Measurements from ENCODE around the gene RTKN. TPM values are rescaled to one million over a fixed set of nuclear protein-coding genes. Genes with fewer than 3 reads are reported as not detected.

Gene RTKN
- total RNA-seq, 1 experiment from 2014 or later, result 6.9 TPM

DNA sequence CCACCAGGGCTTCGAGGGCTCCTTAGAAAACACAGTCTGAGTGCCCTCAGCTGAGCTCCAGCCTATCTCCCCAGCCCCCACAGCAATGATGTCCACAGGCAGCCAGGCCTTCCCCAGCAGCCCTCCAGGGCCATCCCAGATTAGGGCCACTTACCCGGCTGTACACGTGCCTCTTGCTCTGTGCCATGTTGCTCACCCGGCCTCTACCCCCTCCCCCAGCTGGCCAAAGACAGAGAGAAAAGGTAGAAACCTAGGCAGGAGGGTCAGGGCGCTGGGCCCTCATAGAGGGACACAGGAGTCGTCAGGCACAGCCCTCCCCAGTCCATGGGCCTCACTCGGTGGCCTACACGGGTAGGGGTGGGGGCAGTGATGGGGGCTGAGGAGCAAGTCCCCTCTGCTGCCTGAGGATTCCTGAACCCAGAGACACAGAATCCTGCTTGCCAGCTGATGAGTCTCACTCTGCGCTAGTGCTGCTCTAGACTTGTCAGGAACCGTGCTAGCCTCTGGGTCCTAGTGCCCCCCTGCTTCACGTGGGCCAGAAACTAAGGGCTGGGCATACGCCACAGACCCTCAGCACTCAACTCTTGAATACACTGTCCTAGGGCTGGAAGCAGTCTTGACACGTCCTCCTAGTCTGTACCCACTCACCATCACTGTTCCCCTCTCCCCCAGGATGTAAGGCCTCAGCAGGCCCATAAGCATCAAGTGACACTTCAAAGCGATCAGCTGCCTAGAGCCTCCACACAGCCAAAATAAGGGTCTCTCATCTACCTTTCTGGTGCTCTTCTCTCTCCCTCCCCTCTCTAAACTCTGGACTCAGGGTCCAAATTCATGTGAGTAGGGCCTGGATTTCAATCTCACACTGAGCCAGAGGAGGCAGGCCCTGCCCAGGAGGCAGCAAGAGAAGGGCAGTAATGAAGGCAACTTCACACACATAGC, 61.6 kb downstream of the RTKN start, which contains the start of gene DCTN1:
DCTN1 (minus strand) TSS at position 461 of the 939 bp plus-strand sequence; CDS start at position 187, 274 bp downstream.
- DNase-seq (ENCODE audit: low read depth), result peak; percentile 39

DNA sequence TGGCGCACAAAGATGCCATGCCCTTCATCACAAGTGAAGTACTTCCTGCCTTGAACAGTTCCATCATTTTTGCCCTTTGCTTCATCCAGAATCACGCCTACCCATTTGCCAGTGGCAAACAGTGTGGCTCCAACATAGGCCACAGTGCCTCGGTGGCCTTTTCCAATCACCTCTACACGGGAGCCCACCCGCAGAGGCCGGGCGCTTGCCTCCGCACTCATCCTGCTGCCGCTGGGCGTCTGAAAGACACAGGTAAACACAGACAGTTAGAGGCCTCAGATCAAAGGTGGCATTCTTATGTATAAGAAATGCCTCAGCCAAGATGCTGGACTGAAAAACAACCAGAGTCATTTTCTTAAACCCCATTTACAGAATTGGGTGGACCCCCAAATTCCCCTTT, 63.7 kb downstream of the RTKN start:
- no peak for DNase-seq (ENCODE audit: low read depth)

DNA sequence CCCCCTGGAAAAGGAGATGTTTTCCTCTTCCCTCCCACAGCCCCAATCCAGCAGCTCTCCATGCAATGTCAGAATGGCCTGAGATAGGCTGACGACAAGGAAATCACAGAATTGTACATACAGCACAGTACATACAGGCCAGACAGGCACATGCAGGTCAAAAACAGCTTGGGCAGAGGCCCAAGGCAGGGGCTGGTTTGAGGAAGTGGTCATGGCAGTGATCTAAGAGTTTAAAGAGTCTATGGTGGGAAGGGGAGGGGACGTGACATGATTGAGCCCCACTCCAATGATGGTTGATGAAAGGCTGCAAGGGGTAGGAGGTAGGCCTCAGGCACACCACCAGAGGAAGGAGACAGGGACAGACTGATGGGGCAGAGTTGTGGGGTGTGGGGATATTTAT, 65.9 kb downstream of the RTKN start:
- DNase-seq (ENCODE audit: low read depth), result no peak

Other genes starting within 250 kb of the RTKN start
- 90.0 and 90.7 TPM in 2 replicates for gene MTHFD2, start 243.3 kb downstream of the RTKN start, total RNA-seq (2014; rRNA removed; shearing (Covaris generic))
- gene SLC4A5, start 98.5 kb downstream of the RTKN start, total RNA-seq (2014; rRNA removed; shearing (Covaris generic)), result 0.17 TPM in 1 of 2 replicates, not detected in the other
- 74.5 and 74.8 TPM in 2 replicates for gene DCTN1, start 61.6 kb downstream of the RTKN start, total RNA-seq (2014; rRNA removed; shearing (Covaris generic))
- gene C2orf81, start 20.3 kb downstream of the RTKN start, total RNA-seq (2014; rRNA removed; shearing (Covaris generic)), result 1.4 TPM in 2 replicates
- gene WDR54, start 20.2 kb downstream of the RTKN start, total RNA-seq (2014; rRNA removed; shearing (Covaris generic)), result 62.2 and 68.1 TPM in 2 replicates
- 13.8 and 17.8 TPM in 2 replicates for gene INO80B, start 13.2 kb upstream of the RTKN start, total RNA-seq (2014; rRNA removed; shearing (Covaris generic))
- gene WBP1, start 16.5 kb upstream of the RTKN start, total RNA-seq (2014; rRNA removed; shearing (Covaris generic)), result 30.9 and 37.0 TPM in 2 replicates
- 45.2 and 52.4 TPM in 2 replicates for gene MOGS, start 23.4 kb upstream of the RTKN start, total RNA-seq (2014; rRNA removed; shearing (Covaris generic))
- 41.5 and 43.9 TPM in 2 replicates for gene MRPL53, start 30.7 kb upstream of the RTKN start, total RNA-seq (2014; rRNA removed; shearing (Covaris generic))
- gene CCDC142, start 41.1 kb upstream of the RTKN start, total RNA-seq (2014; rRNA removed; shearing (Covaris generic)), result 8.5 and 8.9 TPM in 2 replicates
- 19.4 and 26.3 TPM in 2 replicates for gene TTC31, start 41.1 kb upstream of the RTKN start, total RNA-seq (2014; rRNA removed; shearing (Covaris generic))
- 0.97 and 1.7 TPM in 2 replicates for gene LBX2, start 57.7 kb upstream of the RTKN start, total RNA-seq (2014; rRNA removed; shearing (Covaris generic))
- gene PCGF1, start 65.8 kb upstream of the RTKN start, total RNA-seq (2014; rRNA removed; shearing (Covaris generic)), result 22.8 and 42.1 TPM in 2 replicates
- gene TLX2, start 72.5 kb upstream of the RTKN start, total RNA-seq (2014; rRNA removed; shearing (Covaris generic)), result 0.77 TPM in 1 of 2 replicates, not detected in the other
- gene DQX1, start 84.3 kb upstream of the RTKN start, total RNA-seq (2014; rRNA removed; shearing (Covaris generic)), result 1.1 TPM in 1 of 2 replicates, not detected in the other
- gene AUP1, start 87.8 kb upstream of the RTKN start, total RNA-seq (2014; rRNA removed; shearing (Covaris generic)), result 135 TPM in 2 replicates
- 41.2 and 44.8 TPM in 2 replicates for gene HTRA2, start 88.0 kb upstream of the RTKN start, total RNA-seq (2014; rRNA removed; shearing (Covaris generic))
- 54.5 and 62.0 TPM in 2 replicates for gene LOXL3, start 112.0 kb upstream of the RTKN start, total RNA-seq (2014; rRNA removed; shearing (Covaris generic))
- gene DOK1, start 112.8 kb upstream of the RTKN start, total RNA-seq (2014; rRNA removed; shearing (Covaris generic)), result 19.8 and 20.6 TPM in 2 replicates
- gene M1AP, start 206.4 kb upstream of the RTKN start, total RNA-seq (2014; rRNA removed; shearing (Covaris generic)), result not detected in 2 replicates
- 3.4 and 4.2 TPM in 2 replicates for gene SEMA4F, start 212.3 kb upstream of the RTKN start, total RNA-seq (2014; rRNA removed; shearing (Covaris generic))